HepG2 (cell line): ENCODE data around the gene SEMA3E. TPM values are rescaled to one million over a fixed set of nuclear protein-coding genes. Genes with fewer than 3 reads are reported as not detected.
A peak's percentile ranks its signal among the peaks of the same experiment; 100 is the strongest.

Experiments used
- ATAC-seq: fragments of 200-7000 bp; cut with Tn5 transposase; 3 replicates; pipeline ENCODE4 v1.9.1; 2020; ENCODE audit warnings: mild to moderate bottlenecking, moderate library complexity
- BruUV-seq: library from RNA; stranded (reverse); fragments of 400-500 nt; replicated peaks from 2 replicates; lab custom pipeline; 2021; lab: Mats Ljungman, UMichigan
- CTCF ChIA-PET: fragments of 300-600 bp; formaldehyde crosslinking; extraction: SDS; loops from one replicate; lab custom pipeline; 2021; ENCODE audit warnings: low total read pairs, inconsistent platforms, low intra/inter-chr PET ratio; lab: Yijun Ruan, JAX
- POLR2A ChIA-PET: fragments of 350-600 bp; sonication (Branson Sonifier 250); formaldehyde crosslinking; loops from one replicate; lab custom pipeline; 2020; ENCODE audit warnings: antibody characterized with exemption, inconsistent platforms; lab: Yijun Ruan, JAX
- DNase-seq: peaks from one replicate; pipeline ENCODE4 v3.0.0-alpha.2; 2015; ENCODE audit warnings: low spot score
- FAIRE-seq: peaks from 3 replicates; lab custom pipeline; 2011; peaks lifted over from hg19 to GRCh38; lab: Jason Lieb, UNC
- H2AFZ ChIP-seq: one replicate; pipeline ENCODE4 v1.6.1; 2011; ENCODE audit warnings: low read length, inconsistent platforms
- H3K27ac ChIP-seq: fragments of 300-600 bp; 3 replicates; pipeline ENCODE4 v1.8.0; 2011; ENCODE audit warnings: mixed run types, mild to moderate bottlenecking, mixed read lengths, low read length, inconsistent platforms; ENCODE audit not compliant: insufficient read depth; ENCODE audit errors: extremely low read length
- H3K27me3 ChIP-seq, 2 experiments: fragments of 200-600 bp in 1 of 2; 2 replicates in 1 of 2; 3 replicates in 1 of 2; pipeline versions ENCODE4 v1.6.0 to v1.8.0; 2011; ENCODE audit warnings: low read length in 2 of 2, mild to moderate bottlenecking in 2 of 2, moderate library complexity in 2 of 2, inconsistent platforms in 1 of 2; ENCODE audit not compliant: insufficient read depth in 2 of 2, control insufficient read depth in 1 of 2
- H3K36me3 ChIP-seq, 2 experiments: fragments of 200-600 bp in 1 of 2; replicated peaks in 1 of 2; 2 replicates in 1 of 2; 3 replicates in 1 of 2; pipeline versions ENCODE4 v1.5.1 to v1.8.0; 2011; ENCODE audit warnings: low read length in 2 of 2, inconsistent platforms in 1 of 2; ENCODE audit not compliant: insufficient read depth in 2 of 2, control insufficient read depth in 1 of 2
- H3K4me1 ChIP-seq: 2 replicates; pipeline ENCODE4 v1.5.1; 2012; ENCODE audit warnings: low read length, inconsistent platforms; ENCODE audit not compliant: insufficient read depth
- H3K4me2 ChIP-seq: 2 replicates; pipeline ENCODE4 v1.6.0; 2011; ENCODE audit warnings: low read depth, low read length, inconsistent platforms
- H3K4me3 ChIP-seq, 3 experiments: fragments of 200-600 bp in 1 of 3; sonication (generic), shearing (Covaris generic) in 1 of 3; replicated peaks in 1 of 3; 2 replicates each; pipeline ENCODE4 v1.5.1; 2011 to 2016; ENCODE audit warnings: low read length in 3 of 3, inconsistent platforms in 2 of 3, low read depth in 2 of 3, mild to moderate bottlenecking in 2 of 3, control low read depth in 1 of 3, mixed read lengths in 1 of 3; ENCODE audit not compliant: insufficient read depth in 1 of 3
- H3K79me2 ChIP-seq: one replicate; pipeline ENCODE4 v1.6.1; 2011; ENCODE audit warnings: low read length, inconsistent platforms; ENCODE audit not compliant: insufficient read depth
- H3K9ac ChIP-seq: 2 replicates; pipeline ENCODE4 v1.6.0; 2011; ENCODE audit warnings: mild to moderate bottlenecking, low read depth, low read length, inconsistent platforms; ENCODE audit not compliant: insufficient read depth
- H3K9me3 ChIP-seq: 2 replicates; pipeline ENCODE4 v1.5.1; 2012; ENCODE audit warnings: mild to moderate bottlenecking, low read length
- H4K20me1 ChIP-seq: 2 replicates; pipeline ENCODE4 v1.6.0; 2011; ENCODE audit warnings: inconsistent platforms, mild to moderate bottlenecking, low read length, moderate library complexity; ENCODE audit not compliant: insufficient read depth
- ESRRA ChIP-seq: sonication (generic); formaldehyde crosslinking; IDR thresholded peaks from 2 replicates; pipeline ENCODE4 v1.5.1; 2020; ENCODE audit warnings: mild to moderate bottlenecking, low read depth, missing genetic modification reagents
- MTA3 ChIP-seq: sonication (generic); formaldehyde crosslinking; IDR thresholded peaks from 2 replicates; pipeline ENCODE4 v1.4.0; 2020; ENCODE audit warnings: missing genetic modification reagents
- RNF2 ChIP-seq: fragments of 450-650 bp; conservative IDR thresholded peaks from 2 replicates; pipeline ENCODE4 v1.6.1; 2016; ENCODE audit warnings: low read depth
- SALL1 ChIP-seq: sonication (generic); formaldehyde crosslinking; IDR thresholded peaks from 2 replicates; pipeline ENCODE4 v1.8.0; 2022; ENCODE audit warnings: mild to moderate bottlenecking, missing genetic modification reagents
- SMC3 ChIP-seq: IDR thresholded peaks from 2 replicates; pipeline ENCODE4 v1.6.1; 2011; ENCODE audit warnings: low read length, improper control_type of control experiment
- STAG1 ChIP-seq: sonication (generic); formaldehyde crosslinking; IDR thresholded peaks from 2 replicates; pipeline ENCODE4 v1.4.0; 2020; ENCODE audit warnings: missing genetic modification reagents
- ZNF777 ChIP-seq: sonication (generic); formaldehyde crosslinking; IDR thresholded peaks from 2 replicates; pipeline ENCODE4 v1.4.0; 2020; ENCODE audit warnings: missing genetic modification reagents
- WGBS: methylation state at CpG from one replicate; pipeline ENCODE4 v1.1.6; 2017; ENCODE audit warnings: low lambda C conversion rate; 5-methylcytosine and 5-hydroxymethylcytosine counted together
- in situ Hi-C: cut with HindIII; loops from 2 replicates; pipeline ENCODE4 v1.10.0; 2017; ENCODE audit warnings: low pct_unique_long_range_greater_than_20kb; ENCODE audit not compliant: extremely low pct_ligation_motif_present
- intact Hi-C: fragments of 100-400 bp; cut with micrococcal nuclease; formaldehyde crosslinking; loops from one replicate; pipeline ENCODE4 v1.10.0; 2022; ENCODE audit not compliant: unreplicated experiment
- polyA plus RNA-seq, 8 experiments: library from polyadenylated mRNA; depleted of rRNA in 3 of 8; stranded (reverse) in 7 of 8; unstranded in 1 of 8; fragments of >200 nt; fragmentation: Illumina TruSeq in 4 of 8; extraction: Trizol in 4 of 8; gene quantifications; 2 replicates each; pipeline versions ENCODE4 v1.2.1 to v1.2.3, GENCODE V29; 2011 to 2016; ENCODE audit warnings: low read depth in 4 of 8, missing spikeins in 1 of 8, mixed read lengths in 1 of 8; ENCODE audit not compliant: insufficient read depth in 1 of 8
- total RNA-seq, 5 experiments: library from RNA; depleted of rRNA; stranded (reverse); fragments of >200 nt; fragmentation: Illumina TruSeq; extraction: Trizol; gene quantifications; 2 replicates each; pipeline ENCODE4 v1.2.3, GENCODE V29; 2016; ENCODE audit warnings: low read depth in 1 of 5
- TF ChIP-seq, protein P1 (sequence below): sonication (generic); formaldehyde crosslinking; IDR thresholded peaks from 2 replicates; pipeline ENCODE4 v1.5.0; 2020; ENCODE audit warnings: mild to moderate bottlenecking, missing genetic modification reagents
- TF ChIP-seq, protein P2 (sequence below): sonication (generic); formaldehyde crosslinking; IDR thresholded peaks from 2 replicates; pipeline ENCODE4 v1.4.0; 2020; ENCODE audit warnings: mild to moderate bottlenecking, missing genetic modification reagents, borderline replicate concordance
- TF ChIP-seq, protein P3 (sequence below): sonication (generic); formaldehyde crosslinking; IDR thresholded peaks from 2 replicates; pipeline ENCODE4 v1.5.0; 2020; ENCODE audit warnings: mild to moderate bottlenecking, missing genetic modification reagents, moderate library complexity

Gene SEMA3E
- total and polyA plus RNA-seq, 2 of the 13 experiments (the other 11 are each of a cell fraction or from before 2014, with no cell fraction given), result not detected

DNA sequence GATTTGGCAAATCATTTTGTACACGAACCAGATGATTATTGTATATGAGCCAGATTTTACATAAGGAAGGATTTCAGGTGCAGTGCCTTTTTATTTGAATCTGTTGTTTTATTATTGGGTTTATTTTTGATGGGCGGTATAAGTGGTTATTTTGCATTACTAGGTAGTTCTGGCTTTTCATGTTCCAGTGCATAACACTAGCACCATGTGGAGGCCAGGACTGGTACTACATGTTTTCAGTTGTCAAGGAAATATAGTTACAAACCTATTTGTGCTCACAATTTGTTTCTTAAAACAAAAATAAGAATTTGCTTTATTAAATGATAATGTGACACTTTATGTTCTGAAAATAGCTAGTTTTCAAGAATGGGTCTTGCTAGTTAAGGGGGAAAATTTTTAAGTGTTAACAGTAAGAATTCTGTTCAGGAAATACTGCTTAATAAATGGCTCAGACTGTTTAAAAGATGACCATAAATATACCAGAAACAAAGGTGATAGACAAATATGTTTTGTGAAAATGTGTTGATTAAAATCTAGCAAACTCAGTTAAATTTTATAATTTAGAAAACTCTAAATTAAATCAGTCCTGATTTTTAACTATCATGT lies 7.1 kb upstream of the SEMA3E start:
- H2AFZ ChIP-seq, result no peak overlapping the region
- peak; percentile 81 for ATAC-seq
- no peaks in the 10 kb centered on the region for H3K27me3 ChIP-seq
- in situ Hi-C loops, result loop anchor here (10.0 kb wide), 1 partner anchor 251 kb away; no protein-coding TSS in a partner anchor
- no peak overlapping the region for H3K4me3 ChIP-seq
- no peak overlapping the region for H3K27ac ChIP-seq
- BruUV-seq, result no TSS peak
- CTCF ChIA-PET, result interaction anchor here (1.0 to 2.5 kb wide), 3 partner anchors 245 to 845 kb away, joined by 4 to 24 read pairs (median 4); no protein-coding TSS in a partner anchor
- 0% methylated on average over 2 of the region's 2 CpGs for WGBS
- no peaks in the 10 kb centered on the region for H3K9me3 ChIP-seq
- peak; percentile 26 for DNase-seq
- H4K20me1 ChIP-seq, result no peaks in the 10 kb centered on the region
- no peak overlapping the region for H3K9ac ChIP-seq
- no peak overlapping the region for H3K4me2 ChIP-seq
- TF ChIP-seq STAG1 (CRISPR knock-in tag) (peak; percentile 77), RNF2 (no peak), SALL1 (CRISPR knock-in tag) (no peak), ZNF777 (CRISPR knock-in tag) (no peak), MTA3 (no peak), ESRRA (no peak), SMC3 (peak; percentile 45; the same call in 1 of the 2 replicates)
- TF ChIP-seq, protein P1, sequence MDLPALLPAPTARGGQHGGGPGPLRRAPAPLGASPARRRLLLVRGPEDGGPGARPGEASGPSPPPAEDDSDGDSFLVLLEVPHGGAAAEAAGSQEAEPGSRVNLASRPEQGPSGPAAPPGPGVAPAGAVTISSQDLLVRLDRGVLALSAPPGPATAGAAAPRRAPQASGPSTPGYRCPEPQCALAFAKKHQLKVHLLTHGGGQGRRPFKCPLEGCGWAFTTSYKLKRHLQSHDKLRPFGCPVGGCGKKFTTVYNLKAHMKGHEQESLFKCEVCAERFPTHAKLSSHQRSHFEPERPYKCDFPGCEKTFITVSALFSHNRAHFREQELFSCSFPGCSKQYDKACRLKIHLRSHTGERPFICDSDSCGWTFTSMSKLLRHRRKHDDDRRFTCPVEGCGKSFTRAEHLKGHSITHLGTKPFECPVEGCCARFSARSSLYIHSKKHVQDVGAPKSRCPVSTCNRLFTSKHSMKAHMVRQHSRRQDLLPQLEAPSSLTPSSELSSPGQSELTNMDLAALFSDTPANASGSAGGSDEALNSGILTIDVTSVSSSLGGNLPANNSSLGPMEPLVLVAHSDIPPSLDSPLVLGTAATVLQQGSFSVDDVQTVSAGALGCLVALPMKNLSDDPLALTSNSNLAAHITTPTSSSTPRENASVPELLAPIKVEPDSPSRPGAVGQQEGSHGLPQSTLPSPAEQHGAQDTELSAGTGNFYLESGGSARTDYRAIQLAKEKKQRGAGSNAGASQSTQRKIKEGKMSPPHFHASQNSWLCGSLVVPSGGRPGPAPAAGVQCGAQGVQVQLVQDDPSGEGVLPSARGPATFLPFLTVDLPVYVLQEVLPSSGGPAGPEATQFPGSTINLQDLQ (CRISPR knock-in tag), result no peak
- TF ChIP-seq, protein P2, sequence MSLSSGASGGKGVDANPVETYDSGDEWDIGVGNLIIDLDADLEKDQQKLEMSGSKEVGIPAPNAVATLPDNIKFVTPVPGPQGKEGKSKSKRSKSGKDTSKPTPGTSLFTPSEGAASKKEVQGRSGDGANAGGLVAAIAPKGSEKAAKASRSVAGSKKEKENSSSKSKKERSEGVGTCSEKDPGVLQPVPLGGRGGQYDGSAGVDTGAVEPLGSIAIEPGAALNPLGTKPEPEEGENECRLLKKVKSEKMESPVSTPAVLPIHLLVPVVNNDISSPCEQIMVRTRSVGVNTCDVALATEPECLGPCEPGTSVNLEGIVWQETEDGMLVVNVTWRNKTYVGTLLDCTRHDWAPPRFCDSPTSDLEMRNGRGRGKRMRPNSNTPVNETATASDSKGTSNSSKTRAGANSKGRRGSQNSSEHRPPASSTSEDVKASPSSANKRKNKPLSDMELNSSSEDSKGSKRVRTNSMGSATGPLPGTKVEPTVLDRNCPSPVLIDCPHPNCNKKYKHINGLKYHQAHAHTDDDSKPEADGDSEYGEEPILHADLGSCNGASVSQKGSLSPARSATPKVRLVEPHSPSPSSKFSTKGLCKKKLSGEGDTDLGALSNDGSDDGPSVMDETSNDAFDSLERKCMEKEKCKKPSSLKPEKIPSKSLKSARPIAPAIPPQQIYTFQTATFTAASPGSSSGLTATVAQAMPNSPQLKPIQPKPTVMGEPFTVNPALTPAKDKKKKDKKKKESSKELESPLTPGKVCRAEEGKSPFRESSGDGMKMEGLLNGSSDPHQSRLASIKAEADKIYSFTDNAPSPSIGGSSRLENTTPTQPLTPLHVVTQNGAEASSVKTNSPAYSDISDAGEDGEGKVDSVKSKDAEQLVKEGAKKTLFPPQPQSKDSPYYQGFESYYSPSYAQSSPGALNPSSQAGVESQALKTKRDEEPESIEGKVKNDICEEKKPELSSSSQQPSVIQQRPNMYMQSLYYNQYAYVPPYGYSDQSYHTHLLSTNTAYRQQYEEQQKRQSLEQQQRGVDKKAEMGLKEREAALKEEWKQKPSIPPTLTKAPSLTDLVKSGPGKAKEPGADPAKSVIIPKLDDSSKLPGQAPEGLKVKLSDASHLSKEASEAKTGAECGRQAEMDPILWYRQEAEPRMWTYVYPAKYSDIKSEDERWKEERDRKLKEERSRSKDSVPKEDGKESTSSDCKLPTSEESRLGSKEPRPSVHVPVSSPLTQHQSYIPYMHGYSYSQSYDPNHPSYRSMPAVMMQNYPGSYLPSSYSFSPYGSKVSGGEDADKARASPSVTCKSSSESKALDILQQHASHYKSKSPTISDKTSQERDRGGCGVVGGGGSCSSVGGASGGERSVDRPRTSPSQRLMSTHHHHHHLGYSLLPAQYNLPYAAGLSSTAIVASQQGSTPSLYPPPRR (CRISPR knock-in tag), result no peak
- TF ChIP-seq, protein P3, sequence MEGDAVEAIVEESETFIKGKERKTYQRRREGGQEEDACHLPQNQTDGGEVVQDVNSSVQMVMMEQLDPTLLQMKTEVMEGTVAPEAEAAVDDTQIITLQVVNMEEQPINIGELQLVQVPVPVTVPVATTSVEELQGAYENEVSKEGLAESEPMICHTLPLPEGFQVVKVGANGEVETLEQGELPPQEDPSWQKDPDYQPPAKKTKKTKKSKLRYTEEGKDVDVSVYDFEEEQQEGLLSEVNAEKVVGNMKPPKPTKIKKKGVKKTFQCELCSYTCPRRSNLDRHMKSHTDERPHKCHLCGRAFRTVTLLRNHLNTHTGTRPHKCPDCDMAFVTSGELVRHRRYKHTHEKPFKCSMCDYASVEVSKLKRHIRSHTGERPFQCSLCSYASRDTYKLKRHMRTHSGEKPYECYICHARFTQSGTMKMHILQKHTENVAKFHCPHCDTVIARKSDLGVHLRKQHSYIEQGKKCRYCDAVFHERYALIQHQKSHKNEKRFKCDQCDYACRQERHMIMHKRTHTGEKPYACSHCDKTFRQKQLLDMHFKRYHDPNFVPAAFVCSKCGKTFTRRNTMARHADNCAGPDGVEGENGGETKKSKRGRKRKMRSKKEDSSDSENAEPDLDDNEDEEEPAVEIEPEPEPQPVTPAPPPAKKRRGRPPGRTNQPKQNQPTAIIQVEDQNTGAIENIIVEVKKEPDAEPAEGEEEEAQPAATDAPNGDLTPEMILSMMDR (CRISPR knock-in tag), result peak; percentile 68
- TF ChIP-seq, all 625 proteins: peak for 3
- H3K4me1 ChIP-seq, result no peaks in the 10 kb centered on the region
- H3K79me2 ChIP-seq, result no peaks in the 10 kb centered on the region
- POLR2A ChIA-PET, result no interaction called here
- FAIRE-seq, result peak; percentile 69
- H3K36me3 ChIP-seq, result no peaks in the 10 kb centered on the region
- intact Hi-C loops, result loop anchor here (1.0 to 10.0 kb wide), 2 partner anchors 245 to 651 kb away; no protein-coding TSS in a partner anchor
